HCT116 (cell line): ENCODE data around the gene TCERG1L. TPM values are rescaled to one million over a fixed set of nuclear protein-coding genes. Genes with fewer than 3 reads are reported as not detected.

ENCODE experiments used
- ATAC-seq: fragments of 200-7000 bp; cut with Tn5 transposase; 2 replicates; pipeline ENCODE4 v1.9.1; 2020; ENCODE audit warnings: mild to moderate bottlenecking, moderate library complexity
- BruUV-seq: library from RNA; stranded (reverse); fragments of 400-500 nt; replicated peaks from 2 replicates; lab custom pipeline; 2021; lab: Mats Ljungman, UMichigan
- CTCF ChIA-PET: fragments of 300-600 bp; sonication (Branson Sonifier 250); formaldehyde crosslinking; loops from one replicate; lab custom pipeline; 2021; ENCODE audit warnings: antibody characterized with exemption; lab: Charles Lee
- POLR2A ChIA-PET: fragments of 300-600, 350-600 bp; sonication (Branson Sonifier 250); formaldehyde crosslinking; loops from one replicate; lab custom pipeline; 2021; ENCODE audit warnings: antibody characterized with exemption; lab: Charles Lee
- RAD21 ChIA-PET, 2 experiments: fragments of 300-600 bp; sonication (Branson Sonifier 250); formaldehyde crosslinking; loops; one replicate each; lab custom pipeline; 2023; ENCODE audit warnings: low total read pairs in 2 of 2; ENCODE audit not compliant: uncharacterized antibody in 2 of 2, unreplicated experiment in 2 of 2, low non-redundant PET in 1 of 2; lab: Charles Lee
- DNase-seq: peaks from one replicate; pipeline ENCODE4 v3.0.0-alpha.2; 2010; ENCODE audit warnings: low read depth, low spot score
- H2AFZ ChIP-seq: fragments of 200-600 bp; shearing (Covaris generic), sonication (generic); 2 replicates; pipeline ENCODE4 v1.6.1; 2017; ENCODE audit warnings: low read depth, mixed run types, mixed read lengths, antibody characterized with exemption, low read length; ENCODE audit not compliant: poor library complexity, severe bottlenecking
- H3K27ac ChIP-seq: 2 replicates; pipeline ENCODE4 v1.5.1; 2012; ENCODE audit warnings: low read depth, low read length
- H3K27me3 ChIP-seq: fragments of 200-600 bp; sonication (generic); 2 replicates; pipeline ENCODE4 v1.6.1; 2016; ENCODE audit warnings: mixed run types, low read length, mixed read lengths; ENCODE audit not compliant: insufficient read depth
- H3K36me3 ChIP-seq, 2 experiments: fragments of 200-500 bp in 1 of 2; fragments of 200-600 bp in 1 of 2; sonication (Bioruptor generic) in 1 of 2; sonication (generic) in 1 of 2; 2 replicates each; pipeline versions ENCODE4 v1.5.1 to v1.6.1; 2014 to 2016; ENCODE audit warnings: low read length in 2 of 2, inconsistent platforms in 1 of 2, mixed read lengths in 1 of 2, mixed run types in 1 of 2; ENCODE audit not compliant: insufficient read depth in 2 of 2, control insufficient read depth in 1 of 2
- H3K4me1 ChIP-seq, 2 experiments: fragments of 200-600 bp in 1 of 2; sonication (generic) in 1 of 2; 2 replicates each; pipeline versions ENCODE4 v1.5.1 to v1.6.1; 2012 to 2017; ENCODE audit warnings: low read length in 2 of 2, inconsistent platforms in 1 of 2, mild to moderate bottlenecking in 1 of 2, mixed read lengths in 1 of 2, mixed run types in 1 of 2, moderate library complexity in 1 of 2; ENCODE audit not compliant: insufficient read depth in 2 of 2, control insufficient read depth in 1 of 2
- H3K4me2 ChIP-seq: fragments of 200-600 bp; sonication (generic); 2 replicates; pipeline ENCODE4 v1.6.1; 2017; ENCODE audit warnings: mixed run types, low read length, mixed read lengths
- H3K4me3 ChIP-seq, 2 experiments: fragments of 200-600 bp in 1 of 2; sonication (generic) in 1 of 2; replicated peaks in 1 of 2; 2 replicates each; pipeline ENCODE4 v1.5.1; 2011 to 2016; ENCODE audit warnings: low read length in 2 of 2, control low read depth in 1 of 2, low read depth in 1 of 2, mild to moderate bottlenecking in 1 of 2, mixed read lengths in 1 of 2, mixed run types in 1 of 2
- H3K79me2 ChIP-seq: fragments of 200-600 bp; sonication (generic); 2 replicates; pipeline ENCODE4 v1.6.1; 2017; ENCODE audit warnings: mild to moderate bottlenecking, mixed run types, low read length, moderate library complexity, mixed read lengths; ENCODE audit not compliant: insufficient read depth
- H3K9ac ChIP-seq: fragments of 200-600 bp; sonication (generic); 2 replicates; pipeline ENCODE4 v1.6.1; 2016; ENCODE audit warnings: low read length, mixed read lengths
- H3K9me2 ChIP-seq: fragments of 200-600 bp; sonication (generic), shearing (Covaris generic); 2 replicates; pipeline ENCODE4 v1.6.1; 2017; ENCODE audit warnings: mixed run types, mild to moderate bottlenecking, moderate library complexity; ENCODE audit not compliant: insufficient read depth
- H3K9me3 ChIP-seq, 2 experiments: fragments of 200-500 bp in 1 of 2; fragments of 200-600 bp in 1 of 2; sonication (Bioruptor generic) in 1 of 2; sonication (generic) in 1 of 2; 2 replicates each; pipeline ENCODE4 v1.6.1; 2014 to 2017; ENCODE audit warnings: low read length in 2 of 2, mixed read lengths in 2 of 2, inconsistent platforms in 1 of 2, low read depth in 1 of 2, mild to moderate bottlenecking in 1 of 2, mixed run types in 1 of 2, moderate library complexity in 1 of 2; ENCODE audit not compliant: control insufficient read depth in 1 of 2, insufficient read depth in 1 of 2
- H4K20me1 ChIP-seq: fragments of 200-600 bp; sonication (generic), shearing (Covaris generic); 2 replicates; pipeline ENCODE4 v1.6.1; 2017; ENCODE audit warnings: mixed run types, mild to moderate bottlenecking, moderate library complexity; ENCODE audit not compliant: insufficient read depth
- EGR1 ChIP-seq: IDR thresholded peaks from 2 replicates; pipeline ENCODE4 v1.6.1; 2012; ENCODE audit warnings: low read depth
- ELF1 ChIP-seq: IDR thresholded peaks from 2 replicates; pipeline ENCODE4 v1.6.1; 2012; ENCODE audit warnings: low read depth, borderline replicate concordance
- EZH2 ChIP-seq: fragments of 200-600 bp; sonication (generic); IDR thresholded peaks from 2 replicates; pipeline ENCODE4 v1.6.1; 2017; ENCODE audit warnings: antibody characterized with exemption, mixed run types
- EZH2phosphoT487 ChIP-seq: fragments of 200-600 bp; IDR thresholded peaks from 2 replicates; pipeline ENCODE4 v1.6.1; 2018; ENCODE audit warnings: antibody characterized with exemption, borderline replicate concordance
- JUND ChIP-seq: IDR thresholded peaks from 2 replicates; pipeline ENCODE4 v1.6.1; 2012
- POLR2AphosphoS5 ChIP-seq: IDR thresholded peaks from 2 replicates; pipeline ENCODE4 v1.6.1; 2011; ENCODE audit warnings: mild to moderate bottlenecking, low read depth, low read length, moderate library complexity
- RAD21 ChIP-seq: IDR thresholded peaks from 2 replicates; pipeline ENCODE4 v1.6.1; 2012; ENCODE audit warnings: low read depth, mild to moderate bottlenecking
- SRF ChIP-seq: IDR thresholded peaks from 2 replicates; pipeline ENCODE4 v1.6.1; 2012; ENCODE audit warnings: low read depth
- TCF7L2 ChIP-seq: IDR thresholded peaks from 2 replicates; pipeline ENCODE4 v1.7.0; 2011; ENCODE audit warnings: borderline replicate concordance, inconsistent platforms; ENCODE audit not compliant: insufficient read depth, insufficient read length; ENCODE audit errors: extremely low read depth
- intact Hi-C: fragments of 100-400 bp; cut with micrococcal nuclease; formaldehyde crosslinking; loops from 2 replicates; pipeline ENCODE4 v1.10.0; 2022
- total RNA-seq: library from RNA; stranded (reverse); gene quantifications from one replicate; pipeline ENCODE4 v1.2.1, GENCODE V29; 2021; ENCODE audit not compliant: unreplicated experiment
- TF ChIP-seq, protein P1 (sequence below): IDR thresholded peaks from 2 replicates; pipeline ENCODE4 v1.6.1; 2012; ENCODE audit warnings: low read depth
- TF ChIP-seq, protein P2 (sequence below): IDR thresholded peaks from 2 replicates; pipeline ENCODE4 v1.6.1; 2012
- TF ChIP-seq, protein P3 (sequence below): IDR thresholded peaks from 2 replicates; pipeline ENCODE4 v1.6.1; 2011; ENCODE audit warnings: mild to moderate bottlenecking, low read length, moderate library complexity; ENCODE audit not compliant: insufficient replicate concordance; ENCODE audit errors: extremely low read depth
- TF ChIP-seq, protein P4 (sequence below), 3 experiments: fragments of 200-600 bp in 1 of 3; sonication (generic) in 1 of 3; IDR thresholded peaks in 2 of 3; conservative IDR thresholded peaks in 1 of 3; 2 replicates each; pipeline ENCODE4 v1.5.1; 2012 to 2017; ENCODE audit warnings: low read depth in 2 of 3, low read length in 2 of 3, antibody characterized with exemption in 1 of 3, borderline replicate concordance in 1 of 3, control low read depth in 1 of 3, mild to moderate bottlenecking in 1 of 3, mixed read lengths in 1 of 3, mixed run types in 1 of 3, moderate library complexity in 1 of 3; ENCODE audit not compliant: insufficient read depth in 1 of 3

The TCERG1L gene
- total RNA-seq, 1 experiment from 2014 or later: not detected

DNA sequence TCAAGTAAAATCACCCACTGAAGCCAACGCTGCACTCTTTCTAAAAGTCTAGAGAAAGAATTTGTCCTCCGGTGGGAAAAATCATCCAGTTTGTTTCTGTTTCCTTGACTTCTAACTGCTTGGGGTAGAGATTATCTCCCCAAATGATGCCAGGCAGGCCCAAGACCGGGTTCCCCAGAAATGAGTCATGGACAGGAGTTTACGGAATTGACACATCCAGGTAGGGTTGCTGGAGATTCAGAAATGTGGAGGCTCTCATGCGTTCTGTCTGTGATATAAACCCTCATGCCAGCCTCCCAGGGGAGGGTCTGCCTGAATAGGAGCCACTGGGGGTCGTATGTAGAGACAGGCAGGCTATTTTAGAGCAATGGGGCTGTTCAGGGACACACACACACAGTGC lies 230.9 kb downstream of the TCERG1L start (continued):
- TF ChIP-seq, protein P1, sequence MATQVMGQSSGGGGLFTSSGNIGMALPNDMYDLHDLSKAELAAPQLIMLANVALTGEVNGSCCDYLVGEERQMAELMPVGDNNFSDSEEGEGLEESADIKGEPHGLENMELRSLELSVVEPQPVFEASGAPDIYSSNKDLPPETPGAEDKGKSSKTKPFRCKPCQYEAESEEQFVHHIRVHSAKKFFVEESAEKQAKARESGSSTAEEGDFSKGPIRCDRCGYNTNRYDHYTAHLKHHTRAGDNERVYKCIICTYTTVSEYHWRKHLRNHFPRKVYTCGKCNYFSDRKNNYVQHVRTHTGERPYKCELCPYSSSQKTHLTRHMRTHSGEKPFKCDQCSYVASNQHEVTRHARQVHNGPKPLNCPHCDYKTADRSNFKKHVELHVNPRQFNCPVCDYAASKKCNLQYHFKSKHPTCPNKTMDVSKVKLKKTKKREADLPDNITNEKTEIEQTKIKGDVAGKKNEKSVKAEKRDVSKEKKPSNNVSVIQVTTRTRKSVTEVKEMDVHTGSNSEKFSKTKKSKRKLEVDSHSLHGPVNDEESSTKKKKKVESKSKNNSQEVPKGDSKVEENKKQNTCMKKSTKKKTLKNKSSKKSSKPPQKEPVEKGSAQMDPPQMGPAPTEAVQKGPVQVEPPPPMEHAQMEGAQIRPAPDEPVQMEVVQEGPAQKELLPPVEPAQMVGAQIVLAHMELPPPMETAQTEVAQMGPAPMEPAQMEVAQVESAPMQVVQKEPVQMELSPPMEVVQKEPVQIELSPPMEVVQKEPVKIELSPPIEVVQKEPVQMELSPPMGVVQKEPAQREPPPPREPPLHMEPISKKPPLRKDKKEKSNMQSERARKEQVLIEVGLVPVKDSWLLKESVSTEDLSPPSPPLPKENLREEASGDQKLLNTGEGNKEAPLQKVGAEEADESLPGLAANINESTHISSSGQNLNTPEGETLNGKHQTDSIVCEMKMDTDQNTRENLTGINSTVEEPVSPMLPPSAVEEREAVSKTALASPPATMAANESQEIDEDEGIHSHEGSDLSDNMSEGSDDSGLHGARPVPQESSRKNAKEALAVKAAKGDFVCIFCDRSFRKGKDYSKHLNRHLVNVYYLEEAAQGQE: no peak
- TF ChIP-seq SRF: no peak
- TF ChIP-seq, all 23 proteins: peak for 0

DNA sequence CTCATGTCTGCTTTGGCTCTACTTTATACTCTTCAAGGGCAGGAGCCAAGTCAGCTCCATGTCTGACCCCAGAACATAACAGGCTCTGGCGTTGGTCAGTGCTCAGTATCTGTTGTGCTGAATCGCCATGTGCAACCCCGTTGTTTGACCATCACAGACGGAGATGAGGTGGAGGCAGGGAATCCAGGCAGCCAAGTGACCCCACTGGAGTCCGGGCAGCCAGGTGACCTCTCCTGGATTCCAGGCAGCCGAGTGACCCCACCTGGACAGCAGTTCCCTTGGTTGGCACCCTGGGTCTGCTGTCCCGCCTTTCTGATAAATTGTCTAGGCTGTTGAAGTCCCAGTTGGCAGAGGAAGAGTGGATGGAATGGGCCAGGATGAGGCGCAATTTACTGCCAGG lies 232.2 kb downstream of the TCERG1L start:
- RAD21 ChIA-PET: no interaction called here
- Histone ChIP-seq H3K9ac (no peak overlapping the region), H3K9me2 (no peaks in the 10 kb centered on the region), H3K4me2 (no peak overlapping the region), H4K20me1 (no peaks in the 10 kb centered on the region), H3K79me2 (no peaks in the 10 kb centered on the region), H3K36me3 (no peaks in the 10 kb centered on the region), H3K4me1 (no peaks in the 10 kb centered on the region), H3K27me3 (no peaks in the 10 kb centered on the region), H3K27ac (no peak overlapping the region), H3K9me3 (no peaks in the 10 kb centered on the region), H2AFZ (no peak overlapping the region), H3K4me3 (no peak overlapping the region)
- POLR2A ChIA-PET: no interaction called here
- ATAC-seq (no peak), DNase-seq (no peak)
- no TSS peak for BruUV-seq
- intact Hi-C loops: no loop called here
- CTCF ChIA-PET: no interaction called here
- TF ChIP-seq, protein P2, sequence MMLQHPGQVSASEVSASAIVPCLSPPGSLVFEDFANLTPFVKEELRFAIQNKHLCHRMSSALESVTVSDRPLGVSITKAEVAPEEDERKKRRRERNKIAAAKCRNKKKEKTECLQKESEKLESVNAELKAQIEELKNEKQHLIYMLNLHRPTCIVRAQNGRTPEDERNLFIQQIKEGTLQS: no peak
- TF ChIP-seq EZH2: no peak
- TF ChIP-seq, protein P1: no peak
- no peak for TF ChIP-seq POLR2AphosphoS5
- no peak for TF ChIP-seq EZH2phosphoT487
- TF ChIP-seq ELF1: no peak
- TF ChIP-seq TCF7L2: no peak
- TF ChIP-seq, protein P3, sequence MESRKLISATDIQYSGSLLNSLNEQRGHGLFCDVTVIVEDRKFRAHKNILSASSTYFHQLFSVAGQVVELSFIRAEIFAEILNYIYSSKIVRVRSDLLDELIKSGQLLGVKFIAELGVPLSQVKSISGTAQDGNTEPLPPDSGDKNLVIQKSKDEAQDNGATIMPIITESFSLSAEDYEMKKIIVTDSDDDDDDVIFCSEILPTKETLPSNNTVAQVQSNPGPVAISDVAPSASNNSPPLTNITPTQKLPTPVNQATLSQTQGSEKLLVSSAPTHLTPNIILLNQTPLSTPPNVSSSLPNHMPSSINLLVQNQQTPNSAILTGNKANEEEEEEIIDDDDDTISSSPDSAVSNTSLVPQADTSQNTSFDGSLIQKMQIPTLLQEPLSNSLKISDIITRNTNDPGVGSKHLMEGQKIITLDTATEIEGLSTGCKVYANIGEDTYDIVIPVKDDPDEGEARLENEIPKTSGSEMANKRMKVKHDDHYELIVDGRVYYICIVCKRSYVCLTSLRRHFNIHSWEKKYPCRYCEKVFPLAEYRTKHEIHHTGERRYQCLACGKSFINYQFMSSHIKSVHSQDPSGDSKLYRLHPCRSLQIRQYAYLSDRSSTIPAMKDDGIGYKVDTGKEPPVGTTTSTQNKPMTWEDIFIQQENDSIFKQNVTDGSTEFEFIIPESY: no peak
- no peak for TF ChIP-seq JUND
- TF ChIP-seq, protein P4, sequence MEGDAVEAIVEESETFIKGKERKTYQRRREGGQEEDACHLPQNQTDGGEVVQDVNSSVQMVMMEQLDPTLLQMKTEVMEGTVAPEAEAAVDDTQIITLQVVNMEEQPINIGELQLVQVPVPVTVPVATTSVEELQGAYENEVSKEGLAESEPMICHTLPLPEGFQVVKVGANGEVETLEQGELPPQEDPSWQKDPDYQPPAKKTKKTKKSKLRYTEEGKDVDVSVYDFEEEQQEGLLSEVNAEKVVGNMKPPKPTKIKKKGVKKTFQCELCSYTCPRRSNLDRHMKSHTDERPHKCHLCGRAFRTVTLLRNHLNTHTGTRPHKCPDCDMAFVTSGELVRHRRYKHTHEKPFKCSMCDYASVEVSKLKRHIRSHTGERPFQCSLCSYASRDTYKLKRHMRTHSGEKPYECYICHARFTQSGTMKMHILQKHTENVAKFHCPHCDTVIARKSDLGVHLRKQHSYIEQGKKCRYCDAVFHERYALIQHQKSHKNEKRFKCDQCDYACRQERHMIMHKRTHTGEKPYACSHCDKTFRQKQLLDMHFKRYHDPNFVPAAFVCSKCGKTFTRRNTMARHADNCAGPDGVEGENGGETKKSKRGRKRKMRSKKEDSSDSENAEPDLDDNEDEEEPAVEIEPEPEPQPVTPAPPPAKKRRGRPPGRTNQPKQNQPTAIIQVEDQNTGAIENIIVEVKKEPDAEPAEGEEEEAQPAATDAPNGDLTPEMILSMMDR (IDR thresholded peaks at IDR 0.05 in 2 of 3, conservative IDR thresholded peaks at IDR 0.05 in 1 of 3; ENCODE audit: borderline replicate concordance in 1 of 3, insufficient read depth in 1 of 3, low read depth in 2 of 3, low read length in 2 of 3): no peak
- TF ChIP-seq RAD21: no peak
- no peak for TF ChIP-seq EGR1
